HG02623 (cell line): Measurements from ENCODE around the gene ATP10A.

ENCODE experiments used
- ATAC-seq: cut with Tn5 transposase; IDR thresholded peaks from one replicate; pipeline ENCODE4 v1.9.1; 2021; ENCODE audit warnings: moderate library complexity; ENCODE audit not compliant: unreplicated experiment

Gene ATP10A

DNA sequence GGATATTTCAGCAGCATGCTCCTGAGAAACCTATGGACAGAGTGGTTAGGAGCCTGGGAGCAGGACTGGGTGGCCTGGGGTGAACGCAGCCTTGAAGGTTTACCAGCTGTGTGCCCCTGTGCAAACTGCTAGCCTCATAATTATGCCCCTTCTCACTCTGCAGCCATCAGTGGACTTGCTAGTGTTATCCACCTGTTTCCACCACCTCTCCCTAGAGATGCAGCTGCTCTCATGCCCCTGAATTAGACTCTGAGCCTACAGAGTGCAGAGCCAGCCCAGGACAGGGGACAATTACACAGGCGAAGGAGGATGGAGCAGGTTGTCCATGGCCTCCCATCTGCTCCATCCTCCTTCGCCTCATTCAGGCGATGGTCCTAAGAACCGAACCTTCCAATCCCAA, 175.9 kb downstream of the ATP10A start:
- no peak for ATAC-seq

DNA sequence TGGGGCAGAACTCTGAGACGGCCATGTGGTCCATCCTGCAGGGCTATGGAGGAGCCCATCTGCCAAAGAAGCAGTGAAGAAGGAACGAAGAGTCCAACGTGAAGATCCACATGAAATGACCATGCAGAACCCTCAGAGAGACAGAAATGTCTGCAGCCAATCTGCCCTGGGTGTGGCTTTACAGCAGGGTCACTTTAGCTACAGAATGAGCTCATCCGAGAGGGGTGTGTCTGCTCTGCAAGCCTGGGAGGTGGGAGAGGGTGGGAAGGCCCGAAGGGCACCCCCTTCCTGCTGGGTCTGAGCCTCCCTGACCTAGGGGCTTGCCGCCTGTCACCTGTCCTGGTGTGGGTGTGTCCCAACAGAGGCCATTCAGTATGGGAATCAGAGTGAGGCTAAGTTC, 176.3 kb downstream of the ATP10A start:
- ATAC-seq: no peak

DNA sequence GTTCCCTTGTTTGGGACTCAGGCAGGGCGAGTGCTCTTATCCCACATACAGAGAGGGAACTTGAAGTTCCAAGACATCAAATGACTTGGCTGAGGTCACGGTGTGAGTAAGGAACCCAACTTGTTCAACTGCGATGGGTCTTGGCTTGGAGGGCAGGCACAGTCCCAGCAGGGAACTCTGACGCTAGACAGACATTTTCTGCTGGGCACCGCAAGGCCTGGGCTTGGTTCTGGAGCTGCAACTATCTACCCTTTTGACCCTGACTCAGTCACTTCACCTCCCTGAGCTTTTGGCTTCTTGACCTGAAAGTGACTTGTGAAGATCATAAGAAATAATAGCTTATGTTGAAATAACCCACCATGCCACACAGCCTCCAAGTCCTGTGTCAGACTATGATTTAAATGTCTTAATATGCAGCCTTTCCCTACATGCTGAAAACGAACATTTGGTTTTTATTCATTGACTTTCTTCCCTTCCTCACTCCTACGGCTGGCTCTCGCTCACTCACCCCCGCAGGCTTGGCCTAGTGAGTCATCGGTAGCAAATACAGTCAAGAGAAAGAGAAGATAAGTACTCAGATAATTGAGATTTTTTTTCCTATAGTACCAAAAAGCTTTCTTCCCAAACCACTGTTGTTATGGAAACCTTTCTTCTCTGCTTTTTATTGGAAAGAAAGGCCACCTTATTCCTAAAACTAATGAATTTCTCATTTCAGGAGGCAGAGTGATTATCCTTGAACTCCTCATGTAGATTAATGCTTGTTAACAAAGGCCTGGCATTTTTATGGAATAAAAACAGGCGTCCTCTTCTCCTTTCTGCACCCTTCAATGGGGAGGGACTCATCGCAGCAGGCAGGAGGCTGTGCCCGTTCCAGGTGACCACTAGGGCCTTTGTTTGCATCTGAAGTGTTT, 178.4 kb downstream of the ATP10A start:
- ATAC-seq: no peak

DNA sequence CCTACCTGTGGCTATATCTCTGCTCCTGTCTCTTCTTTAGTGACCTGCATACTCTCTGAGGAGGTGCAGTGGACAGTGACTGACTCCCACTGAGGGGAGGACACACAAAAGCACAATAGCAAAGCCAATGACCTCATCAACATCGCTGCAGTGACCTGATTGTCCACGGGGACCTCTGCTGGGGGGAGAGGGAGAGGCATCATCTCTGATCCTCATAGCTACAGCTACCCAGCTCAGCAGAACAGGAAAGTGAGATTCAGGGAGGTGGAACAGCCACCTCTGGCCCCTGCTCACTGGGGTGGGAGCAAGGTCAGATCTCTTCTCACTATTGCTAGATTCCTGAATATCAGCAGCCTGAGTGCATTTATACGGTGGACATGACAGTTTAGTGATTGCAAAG, 179.2 kb downstream of the ATP10A start:
- ATAC-seq: no peak

DNA sequence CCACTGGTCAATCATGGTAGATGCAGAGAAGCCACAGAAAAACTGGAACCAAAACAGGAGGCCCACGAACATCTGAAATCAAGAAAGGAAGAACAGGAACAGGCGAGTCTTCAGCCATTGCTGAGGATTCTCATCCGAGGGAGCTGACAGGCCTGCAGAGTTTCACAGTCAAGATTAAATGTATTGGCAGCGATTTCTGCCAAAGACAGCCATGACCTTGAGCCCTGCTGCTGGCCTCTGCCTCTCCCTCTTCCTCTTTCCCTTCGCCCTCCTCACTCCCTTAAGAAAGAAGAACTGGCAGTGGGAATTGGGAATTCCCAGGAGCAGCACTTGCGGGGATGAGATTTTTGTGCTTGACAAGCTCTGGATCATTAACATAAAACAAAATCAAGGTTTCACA, 179.7 kb downstream of the ATP10A start:
- no peak for ATAC-seq

DNA sequence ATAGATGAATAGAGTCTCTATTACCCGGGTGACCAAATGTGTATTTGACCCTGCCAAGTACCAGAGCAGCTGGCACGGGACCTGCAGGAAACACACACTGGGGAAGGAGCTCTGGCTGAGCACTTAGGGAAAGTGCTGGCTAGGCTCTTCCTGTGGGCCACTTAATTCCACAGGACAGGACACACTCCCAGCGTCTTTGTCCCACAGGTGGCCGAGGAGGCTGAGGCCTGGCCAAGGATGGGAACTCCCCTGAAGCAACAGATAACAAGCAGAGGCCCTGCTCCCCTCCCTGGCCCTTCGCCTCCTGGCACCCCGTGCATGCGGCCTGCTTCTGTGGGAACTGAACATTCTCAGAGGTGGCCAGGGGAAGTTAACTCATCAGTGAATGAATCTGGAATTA, 180.8 kb downstream of the ATP10A start:
- ATAC-seq: no peak

DNA sequence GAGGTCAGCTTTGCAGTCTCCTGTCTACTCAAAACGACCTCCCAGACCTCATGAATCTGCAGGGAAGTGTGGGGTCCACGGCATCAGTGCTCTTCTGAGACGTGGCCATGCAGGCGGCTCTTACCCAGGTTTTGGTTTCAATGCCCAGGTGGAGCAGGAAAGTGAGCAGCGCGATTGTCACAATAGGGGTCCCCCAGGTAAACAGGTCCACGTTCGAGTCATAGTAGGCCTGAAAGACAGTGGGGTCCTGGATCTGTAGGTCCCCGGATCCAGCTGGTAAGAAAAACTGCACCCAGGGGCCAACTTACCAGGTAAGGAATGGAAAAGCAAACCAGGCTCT, 182.5 kb downstream of the ATP10A start:
- no peak for ATAC-seq

DNA sequence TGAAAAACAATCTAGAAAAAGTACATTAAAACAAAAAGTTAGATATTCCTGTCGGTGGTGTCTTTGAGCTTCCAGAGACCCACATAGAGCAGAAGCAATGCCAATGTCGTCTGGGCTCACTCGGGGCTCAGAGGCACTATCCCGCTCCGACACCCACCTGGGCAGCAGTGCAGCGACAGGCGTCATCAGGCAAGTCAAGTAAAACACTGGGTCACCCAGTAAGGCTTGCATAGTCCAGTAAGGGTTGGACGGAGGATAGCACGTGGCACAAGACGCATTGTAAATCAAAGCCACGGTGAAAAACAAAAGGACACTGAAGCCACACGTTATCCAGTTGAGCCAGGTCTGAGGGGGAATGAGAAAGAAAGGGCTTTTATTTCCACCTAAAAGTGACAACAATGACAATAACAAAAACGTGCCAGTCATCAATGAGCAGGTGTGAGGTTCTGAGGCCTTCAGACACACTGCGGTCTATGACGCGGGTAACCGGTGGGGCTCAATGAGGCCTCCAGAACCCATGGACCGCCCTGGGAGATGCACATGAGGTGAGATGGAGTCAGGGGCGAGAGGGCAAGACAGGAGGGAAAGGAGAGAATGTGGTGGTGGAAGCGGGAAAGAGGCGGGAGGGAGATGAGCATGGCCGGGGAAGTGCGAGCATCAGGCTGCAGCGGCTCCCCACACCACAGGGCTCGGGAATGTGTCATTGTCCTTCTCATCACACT, 183.0 kb downstream of the ATP10A start:
- no peak for ATAC-seq

DNA sequence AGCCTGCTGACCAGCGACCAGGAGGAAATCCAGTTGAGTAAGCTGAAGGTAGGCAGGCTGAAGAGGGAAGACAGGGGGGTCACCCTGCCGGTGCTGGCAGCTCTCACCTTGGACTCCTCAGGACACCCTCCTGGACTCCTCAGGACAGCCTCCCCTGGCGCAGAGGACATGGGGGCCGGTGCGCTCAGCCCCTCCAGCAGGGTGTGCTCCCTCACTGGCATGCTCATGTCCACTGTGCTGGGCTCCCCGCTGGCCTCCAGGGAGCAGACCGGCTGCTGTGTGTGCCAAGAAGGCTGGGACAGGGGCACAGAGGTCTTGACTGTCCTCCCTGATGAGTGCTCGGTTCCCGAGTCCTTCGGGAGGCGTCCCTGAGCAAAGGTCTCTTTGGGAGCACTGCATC, 183.6 kb downstream of the ATP10A start:
- no peak for ATAC-seq

DNA sequence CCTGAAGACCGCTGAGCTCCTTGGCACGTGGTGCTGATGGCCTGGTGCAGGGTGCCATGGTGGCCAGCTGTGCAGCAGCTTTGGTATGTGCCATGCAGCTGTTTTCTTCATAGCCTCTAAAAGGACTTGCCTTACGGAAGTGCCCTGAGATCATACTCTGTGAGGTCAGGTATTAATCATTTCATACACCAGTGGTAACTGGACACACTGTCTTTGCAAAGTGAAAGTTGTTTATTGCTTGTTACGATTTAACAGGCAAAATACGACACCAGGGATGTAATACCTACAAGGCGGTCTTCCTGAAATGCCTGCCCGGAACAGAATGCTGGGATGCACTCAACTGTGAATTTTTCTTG, 184.6 kb downstream of the ATP10A start:
- ATAC-seq: no peak

DNA sequence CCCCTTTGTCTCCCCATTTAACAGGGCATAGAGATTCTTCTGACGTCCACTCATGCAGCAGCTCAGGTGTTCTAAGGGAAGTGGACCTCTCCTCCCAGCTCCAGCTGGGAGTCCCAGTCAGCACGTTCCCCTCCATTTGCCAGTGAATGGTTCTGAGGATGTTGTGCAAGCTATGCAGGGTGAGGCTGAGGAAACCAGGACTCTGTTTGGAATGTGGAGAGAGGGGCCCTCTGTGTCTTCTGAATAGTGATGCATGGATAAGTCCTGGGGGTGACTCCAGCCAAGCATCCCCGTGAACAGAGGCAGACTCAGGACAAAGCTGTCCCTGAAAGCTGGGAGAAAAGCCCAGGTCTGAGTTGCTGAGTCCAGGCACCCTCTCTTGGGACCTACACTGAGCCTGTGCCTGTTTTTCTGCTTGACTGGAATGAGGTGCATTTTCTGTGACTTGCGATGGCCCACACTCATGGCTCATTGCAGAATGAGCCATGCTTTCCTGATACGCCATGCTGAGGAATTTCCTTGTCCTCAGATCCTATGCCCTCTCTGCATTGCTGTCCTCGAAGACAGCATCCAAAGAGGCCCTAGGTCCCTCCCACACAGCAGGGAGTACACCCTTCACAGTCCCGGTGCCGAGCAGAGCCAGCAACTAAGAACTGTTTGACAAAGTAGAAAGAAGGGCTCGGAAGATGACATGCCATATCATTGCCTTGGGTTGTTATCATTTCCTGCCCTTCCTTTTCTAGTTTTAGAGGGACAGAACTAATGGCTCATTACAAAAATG, 185.2 kb downstream of the ATP10A start:
- no peak for ATAC-seq

DNA sequence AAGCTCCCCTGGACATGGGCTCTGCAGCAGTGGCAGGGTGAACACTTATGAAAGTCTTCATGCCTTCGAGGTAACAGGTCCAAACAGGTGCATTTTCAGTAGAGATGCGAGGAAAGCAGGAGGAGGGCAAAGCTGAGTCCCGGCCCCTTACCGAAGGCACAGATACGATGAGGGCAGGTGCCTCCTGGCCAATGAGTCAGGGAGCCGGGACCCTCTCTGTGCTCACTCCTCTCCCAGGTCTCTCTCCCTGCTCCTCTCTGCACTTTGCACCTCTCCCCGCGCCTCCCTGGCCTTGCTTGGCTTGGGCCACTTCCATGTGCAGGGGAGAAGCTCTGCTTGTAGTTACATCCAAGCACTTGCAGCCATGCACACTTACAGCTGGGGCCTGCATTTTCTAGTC, 187.1 kb downstream of the ATP10A start:
- ATAC-seq: no peak

DNA sequence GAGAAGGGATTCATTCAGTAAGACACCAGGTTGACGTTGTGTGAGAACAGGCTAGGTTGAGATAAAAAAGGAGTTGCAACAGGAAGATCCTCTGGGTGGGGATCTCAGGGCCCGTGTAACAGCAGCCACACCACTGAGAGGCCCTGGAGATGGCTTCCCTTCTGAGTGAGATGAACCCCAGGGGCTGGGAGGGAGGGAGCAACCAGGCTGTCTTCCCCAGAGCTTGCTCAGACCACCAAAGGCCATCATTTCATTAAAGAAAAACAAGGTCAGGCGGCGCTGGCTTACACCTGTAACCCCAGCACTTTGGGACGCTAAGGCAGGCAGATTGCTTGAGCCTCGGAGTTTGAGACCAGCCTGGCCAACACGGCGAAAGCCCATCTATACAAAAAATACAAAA, 187.7 kb downstream of the ATP10A start:
- ATAC-seq: no peak

DNA sequence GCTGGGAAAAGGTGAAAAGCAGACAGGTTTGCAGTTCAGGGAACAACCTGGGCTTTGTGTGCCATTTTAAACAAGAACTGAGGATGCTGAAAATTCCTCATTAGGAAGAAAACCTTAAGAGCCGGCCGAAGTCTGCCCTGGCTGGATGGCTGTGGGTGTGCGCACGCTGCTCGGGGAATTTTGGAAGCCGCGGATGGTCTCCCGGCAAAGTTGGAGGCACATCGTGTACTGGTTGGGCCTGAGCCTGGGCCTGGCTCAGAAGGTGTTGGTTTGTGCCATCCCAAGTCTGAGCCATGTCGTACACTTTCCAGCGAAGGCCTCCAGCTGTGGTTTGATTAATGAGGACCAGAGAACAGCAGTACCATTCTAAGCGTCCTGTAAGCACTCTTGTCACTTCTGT, 188.2 kb downstream of the ATP10A start:
- ATAC-seq: no peak

DNA sequence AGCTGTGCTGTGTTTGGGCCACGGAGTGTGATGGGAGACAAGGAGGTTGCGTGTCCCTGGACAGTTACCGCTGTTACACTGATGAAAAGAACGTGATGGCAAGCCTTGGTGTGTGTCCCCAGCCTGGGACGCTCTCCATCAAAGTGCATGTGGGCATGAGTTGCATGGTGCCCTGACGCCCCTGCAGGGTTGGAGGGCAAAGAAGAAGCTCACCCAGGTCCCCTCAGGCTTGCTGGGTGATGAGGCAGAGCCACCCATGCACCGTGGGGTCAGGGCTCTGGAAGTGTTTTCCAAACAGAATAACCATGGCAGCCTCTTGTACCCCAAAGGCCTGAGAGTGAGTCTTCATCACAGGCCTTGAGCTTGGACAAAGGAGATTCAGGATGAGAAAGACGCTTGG, 189.2 kb downstream of the ATP10A start:
- ATAC-seq: no peak

DNA sequence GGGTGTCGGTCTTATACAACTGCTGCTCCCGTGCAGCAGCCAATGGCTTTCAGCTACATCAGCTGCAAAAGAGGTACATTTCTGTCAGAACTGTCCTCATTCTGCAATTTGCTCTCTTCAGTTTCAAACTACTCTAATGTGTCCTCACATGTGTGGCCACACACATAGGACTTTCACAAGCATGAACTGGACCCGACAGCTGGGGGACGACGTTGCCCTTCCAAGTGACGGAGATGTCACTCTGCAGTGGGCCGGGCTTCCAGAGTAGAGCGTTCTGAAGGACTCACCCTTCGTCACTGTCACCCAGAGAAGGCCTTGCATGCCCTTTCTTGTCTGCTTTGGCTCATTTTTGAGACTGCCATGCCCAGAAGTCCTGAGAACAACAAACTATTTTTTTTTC, 189.8 kb downstream of the ATP10A start:
- ATAC-seq: no peak

DNA sequence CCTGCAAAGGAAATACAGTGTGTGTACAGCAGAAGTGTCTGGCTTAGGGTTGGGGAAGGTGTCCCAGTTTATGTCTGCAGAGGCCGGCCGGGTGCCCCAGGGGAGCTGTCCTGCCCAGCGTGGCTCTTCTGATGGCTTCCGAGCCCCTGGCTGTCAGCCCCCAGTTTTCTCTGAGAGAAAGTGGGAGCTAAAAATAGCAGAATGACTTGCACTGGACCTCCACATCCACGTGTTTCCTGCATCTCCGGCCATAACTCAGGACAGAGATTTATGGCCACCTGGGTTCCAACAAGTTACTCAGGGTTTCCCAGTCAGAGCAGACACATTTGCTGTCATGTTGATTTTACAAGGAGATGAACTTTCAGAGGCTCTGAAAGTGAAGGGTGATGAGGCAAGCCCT, 192.0 kb downstream of the ATP10A start:
- ATAC-seq: no peak

DNA sequence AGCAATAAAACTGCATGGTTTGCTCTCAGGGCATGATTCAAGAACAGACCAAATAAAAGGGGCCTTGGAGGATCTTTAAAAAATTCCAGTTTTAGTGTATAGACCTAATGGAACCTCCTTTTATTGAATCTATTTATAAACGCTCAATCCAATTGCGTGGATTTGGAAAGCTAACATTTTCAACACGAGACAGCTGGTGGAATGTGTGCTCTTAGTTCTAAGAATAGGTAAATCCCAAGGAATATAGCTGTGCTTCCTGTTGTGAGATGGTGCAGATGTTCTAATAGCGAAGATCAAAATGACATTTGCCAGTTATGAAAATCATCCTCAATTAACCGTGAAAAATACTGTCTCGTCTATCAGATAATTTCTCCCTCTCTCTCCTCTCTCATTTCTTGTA, 192.5 kb downstream of the ATP10A start:
- ATAC-seq: no peak

DNA sequence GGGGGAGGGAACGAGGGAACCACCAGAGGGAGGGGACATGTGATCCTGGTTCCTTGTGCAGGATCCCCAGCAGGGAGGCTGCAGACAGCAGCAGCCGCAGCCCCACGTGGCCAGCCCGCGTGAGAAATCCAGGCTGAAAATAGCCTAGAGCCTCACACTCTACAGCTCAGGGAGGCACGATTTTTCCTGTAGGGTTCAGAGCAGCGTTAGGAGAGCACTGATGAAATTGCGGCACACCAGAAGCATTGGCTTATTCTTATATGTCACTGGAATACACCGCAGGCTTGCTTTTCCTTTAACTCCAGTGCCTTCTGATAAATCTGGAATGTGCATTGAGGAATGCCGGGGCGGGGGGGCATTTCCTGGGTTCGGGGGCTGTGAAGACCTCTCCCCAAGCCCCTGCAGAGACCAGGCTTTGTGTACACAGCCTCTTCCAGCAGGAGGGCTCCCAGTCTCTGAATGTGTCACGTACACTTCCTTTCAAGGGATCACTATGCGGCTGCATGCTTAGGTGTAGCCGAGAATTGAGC, 193.0 kb downstream of the ATP10A start:
- no peak for ATAC-seq

DNA sequence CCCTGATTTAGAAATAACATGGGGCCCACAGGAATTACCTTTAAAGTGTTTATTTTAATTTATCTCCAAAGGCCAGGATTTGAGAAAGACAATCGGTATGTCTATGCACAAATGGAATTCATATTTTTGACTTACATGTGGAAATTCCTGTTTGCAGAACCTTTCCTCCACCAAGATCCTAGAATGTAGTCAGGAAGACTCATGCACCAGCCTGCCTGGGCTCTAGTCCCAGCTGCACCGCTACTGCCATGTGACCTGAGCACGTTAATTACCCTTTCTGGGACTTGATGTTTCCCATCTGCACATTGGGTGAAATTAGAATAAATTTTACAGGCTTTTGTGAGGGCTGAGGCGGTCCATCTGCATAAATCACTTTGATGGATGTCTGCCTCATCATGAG, 194.2 kb downstream of the ATP10A start:
- no peak for ATAC-seq

DNA sequence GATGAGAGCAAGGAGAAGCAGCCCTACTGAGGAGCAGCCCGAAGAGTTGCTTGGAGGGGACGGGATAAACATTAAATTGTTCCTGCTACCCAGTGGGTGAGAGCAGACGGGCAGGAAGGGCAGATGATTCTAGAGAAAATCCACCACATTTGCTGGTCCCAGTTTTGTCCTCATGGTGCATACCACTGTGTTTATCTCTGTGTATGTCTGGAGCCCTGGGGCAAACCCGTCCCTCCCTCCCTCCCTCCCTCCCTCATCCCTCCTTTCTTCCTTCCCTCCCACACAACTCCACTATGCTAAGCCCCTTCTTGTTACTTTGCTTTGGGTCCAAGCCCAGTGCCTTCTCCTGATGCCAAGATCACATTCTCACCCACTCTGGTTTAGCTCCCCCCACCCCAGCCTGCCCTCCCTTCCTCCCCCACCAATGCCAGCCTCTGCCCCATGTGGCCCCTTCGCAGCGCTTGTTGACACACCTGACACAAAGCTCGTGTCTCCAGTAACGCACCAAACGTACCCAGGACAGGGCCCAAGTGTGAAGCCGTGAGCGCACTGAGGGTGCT, 194.8 kb downstream of the ATP10A start:
- ATAC-seq: no peak
